HUES6 (cell line): ENCODE measurements around the gene PDLIM7.

ENCODE experiments used
- H3K27ac ChIP-seq: 2 replicates; pipeline ENCODE4 v1.7.0; 2013; ENCODE audit warnings: low read depth, mild to moderate bottlenecking, low read length, inconsistent platforms
- H3K27me3 ChIP-seq: 2 replicates; pipeline ENCODE4 v1.6.1; 2013; ENCODE audit warnings: low read length; ENCODE audit not compliant: control insufficient read depth, insufficient read depth
- H3K36me3 ChIP-seq: 2 replicates; pipeline ENCODE4 v1.6.1; 2013; ENCODE audit warnings: low read length; ENCODE audit not compliant: control insufficient read depth, insufficient read depth
- H3K4me1 ChIP-seq: 2 replicates; pipeline ENCODE4 v1.6.1; 2013; ENCODE audit warnings: low read length; ENCODE audit not compliant: control insufficient read depth, insufficient read depth
- H3K4me3 ChIP-seq: 2 replicates; pipeline ENCODE4 v1.5.1; 2013; ENCODE audit warnings: low read depth, low read length
- H3K9ac ChIP-seq: one replicate; pipeline ENCODE4 v1.6.1; 2013; ENCODE audit warnings: mild to moderate bottlenecking, low read length
- H3K9me3 ChIP-seq: 2 replicates; pipeline ENCODE4 v1.6.1; 2013; ENCODE audit warnings: low read depth, low read length; ENCODE audit not compliant: control insufficient read depth, insufficient read depth

Gene PDLIM7

GRCh38 chr5:177450667-177451424, 46.6 kb downstream of the PDLIM7 start:
- Histone ChIP-seq H3K27ac (no peak overlapping the region), H3K27me3 (peaks cover 19% of the 10 kb centered on the region), H3K9ac (no peak overlapping the region), H3K36me3 (no peaks in the 10 kb centered on the region), H3K4me1 (peaks cover 45% of the 10 kb centered on the region), H3K4me3 (no peak overlapping the region), H3K9me3 (no peaks in the 10 kb centered on the region)

GRCh38 chr5:177449140-177450061, 48.0 kb downstream of the PDLIM7 start:
- H3K4me3 ChIP-seq = no peak overlapping the region
- no peak overlapping the region for H3K27ac ChIP-seq
- H3K36me3 ChIP-seq = no peaks in the 10 kb centered on the region
- peaks cover 55% of the 10 kb centered on the region for H3K4me1 ChIP-seq
- peaks cover 25% of the 10 kb centered on the region for H3K27me3 ChIP-seq
- no peaks in the 10 kb centered on the region for H3K9me3 ChIP-seq
- no peak overlapping the region for H3K9ac ChIP-seq

- H3K36me3 ChIP-seq = no peaks in the 10 kb centered on the region
- peaks cover 18% of the 10 kb centered on the region for H3K27me3 ChIP-seq
- H3K9ac ChIP-seq = peak overlapping the region; percentile 74
- H3K4me1 ChIP-seq = peaks cover 50% of the 10 kb centered on the region
- no peaks in the 10 kb centered on the region for H3K9me3 ChIP-seq
- H3K27ac ChIP-seq = no peak overlapping the region
- peak overlapping the region; percentile 78; the same call in 1 of the 2 replicates for H3K4me3 ChIP-seq
Observed at GRCh38 chr5:177448244-177448950, 49.0 kb downstream of the PDLIM7 start.

- Histone ChIP-seq H3K4me3 (peak overlapping the region; percentile 78), H3K9ac (peak overlapping the region; percentile 74)
Observed at GRCh38 chr5:177447611-177448243, 49.7 kb downstream of the PDLIM7 start.

GRCh38 chr5:177447066-177447610, 50.3 kb downstream of the PDLIM7 start:
- Histone ChIP-seq H3K27me3 (peaks cover 11% of the 10 kb centered on the region), H3K9ac (peak overlapping the region; percentile 74), H3K9me3 (no peaks in the 10 kb centered on the region), H3K27ac (no peak overlapping the region), H3K36me3 (peaks cover 5% of the 10 kb centered on the region; the same call in 1 of the 2 replicates), H3K4me3 (peak overlapping the region; percentile 78), H3K4me1 (peaks cover 38% of the 10 kb centered on the region)

More at GRCh38 chr5:177447611-177448243, 49.7 kb downstream of the PDLIM7 start:
- H3K9me3 ChIP-seq = no peaks in the 10 kb centered on the region
- H3K4me1 ChIP-seq = peaks cover 43% of the 10 kb centered on the region
- H3K27me3 ChIP-seq = peaks cover 11% of the 10 kb centered on the region
- H3K36me3 ChIP-seq = no peaks in the 10 kb centered on the region
- H3K27ac ChIP-seq = 0 out of 2 replicates have a peak overlapping the region, but pooled peaks have one; percentile 32

- H3K4me1 ChIP-seq = peaks cover 38% of the 10 kb centered on the region
- peak within 1 kb of the TSS; percentile 74 for H3K9ac ChIP-seq
- H3K4me3 ChIP-seq = peak within 1 kb of the TSS; percentile 78
- 0 out of 2 replicates have a peak within 1 kb of the TSS, but pooled peaks have one; percentile 32 for H3K27ac ChIP-seq
- no peaks in the 10 kb centered on the region for H3K9me3 ChIP-seq
- peaks cover 10% of the 10 kb centered on the region; the same call in 1 of the 2 replicates for H3K36me3 ChIP-seq
- peaks cover 11% of the 10 kb centered on the region for H3K27me3 ChIP-seq
Observed at GRCh38 chr5:177446200-177447065, 51.0 kb downstream of the PDLIM7 start, which contains the start of gene PRR7. Gene PRR7 (plus strand): TSS chr5:177446814. CDS start chr5:177455068, 8,254 bp downstream.

GRCh38 chr5:177445917-177446199, 51.5 kb downstream of the PDLIM7 start:
- Histone ChIP-seq H3K4me3 (peak overlapping the region; percentile 78), H3K27me3 (peaks cover 11% of the 10 kb centered on the region), H3K9ac (peak overlapping the region; percentile 70), H3K4me1 (peaks cover 38% of the 10 kb centered on the region), H3K36me3 (peaks cover 13% of the 10 kb centered on the region; the same call in 1 of the 2 replicates), H3K9me3 (no peaks in the 10 kb centered on the region), H3K27ac (no peak overlapping the region)

GRCh38 chr5:177445052-177445916, 52.1 kb downstream of the PDLIM7 start:
- no peak overlapping the region for H3K27ac ChIP-seq
- no peaks in the 10 kb centered on the region for H3K9me3 ChIP-seq
- no peak overlapping the region for H3K4me3 ChIP-seq
- peaks cover 11% of the 10 kb centered on the region for H3K27me3 ChIP-seq
- H3K9ac ChIP-seq = no peak overlapping the region
- peaks cover 19% of the 10 kb centered on the region; the same call in 1 of the 2 replicates for H3K36me3 ChIP-seq
- peaks cover 41% of the 10 kb centered on the region for H3K4me1 ChIP-seq
